Measurements from ENCODE around the gene SPPL2A.

DNA sequence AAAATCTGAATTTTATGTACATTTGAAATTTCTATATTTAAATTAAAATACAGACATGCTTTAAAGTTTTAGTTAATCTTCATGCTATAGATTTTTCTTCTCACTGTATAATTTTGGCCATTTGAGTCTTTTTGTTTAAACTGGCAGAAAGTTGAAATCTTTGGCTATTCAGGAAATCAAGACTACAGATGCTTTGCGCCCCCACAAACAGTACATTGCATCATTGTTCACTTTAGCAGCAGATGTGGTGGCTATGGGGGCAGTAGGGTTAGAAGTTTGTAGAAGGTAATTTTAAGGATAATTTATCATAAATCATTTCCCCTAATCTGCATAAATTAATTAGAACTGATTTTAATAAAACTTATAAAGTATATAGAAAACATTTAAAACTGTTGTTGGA is 20.9 kb downstream of the SPPL2A start:
- TF ChIP-seq, protein P1, sequence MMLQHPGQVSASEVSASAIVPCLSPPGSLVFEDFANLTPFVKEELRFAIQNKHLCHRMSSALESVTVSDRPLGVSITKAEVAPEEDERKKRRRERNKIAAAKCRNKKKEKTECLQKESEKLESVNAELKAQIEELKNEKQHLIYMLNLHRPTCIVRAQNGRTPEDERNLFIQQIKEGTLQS (CRISPR knock-in tag; conservative IDR thresholded peaks at IDR 0.05) = no peak
- TF ChIP-seq ZNF232 (CRISPR knock-in tag; IDR thresholded peaks at IDR 0.05) (no peak), IRF2 (CRISPR knock-in tag; IDR thresholded peaks at IDR 0.05; ENCODE audit: borderline replicate concordance, low read depth) (no peak), SP1 (CRISPR knock-in tag; conservative IDR thresholded peaks at IDR 0.05) (no peak), SMAD4 (CRISPR knock-in tag; IDR thresholded peaks at IDR 0.05) (no peak), ZBTB21 (CRISPR knock-in tag; IDR thresholded peaks at IDR 0.05; ENCODE audit: borderline replicate concordance) (no peak)
- TF ChIP-seq, protein P2, sequence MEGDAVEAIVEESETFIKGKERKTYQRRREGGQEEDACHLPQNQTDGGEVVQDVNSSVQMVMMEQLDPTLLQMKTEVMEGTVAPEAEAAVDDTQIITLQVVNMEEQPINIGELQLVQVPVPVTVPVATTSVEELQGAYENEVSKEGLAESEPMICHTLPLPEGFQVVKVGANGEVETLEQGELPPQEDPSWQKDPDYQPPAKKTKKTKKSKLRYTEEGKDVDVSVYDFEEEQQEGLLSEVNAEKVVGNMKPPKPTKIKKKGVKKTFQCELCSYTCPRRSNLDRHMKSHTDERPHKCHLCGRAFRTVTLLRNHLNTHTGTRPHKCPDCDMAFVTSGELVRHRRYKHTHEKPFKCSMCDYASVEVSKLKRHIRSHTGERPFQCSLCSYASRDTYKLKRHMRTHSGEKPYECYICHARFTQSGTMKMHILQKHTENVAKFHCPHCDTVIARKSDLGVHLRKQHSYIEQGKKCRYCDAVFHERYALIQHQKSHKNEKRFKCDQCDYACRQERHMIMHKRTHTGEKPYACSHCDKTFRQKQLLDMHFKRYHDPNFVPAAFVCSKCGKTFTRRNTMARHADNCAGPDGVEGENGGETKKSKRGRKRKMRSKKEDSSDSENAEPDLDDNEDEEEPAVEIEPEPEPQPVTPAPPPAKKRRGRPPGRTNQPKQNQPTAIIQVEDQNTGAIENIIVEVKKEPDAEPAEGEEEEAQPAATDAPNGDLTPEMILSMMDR (IDR thresholded peaks at IDR 0.05) = no peak
- TF ChIP-seq, protein P3, sequence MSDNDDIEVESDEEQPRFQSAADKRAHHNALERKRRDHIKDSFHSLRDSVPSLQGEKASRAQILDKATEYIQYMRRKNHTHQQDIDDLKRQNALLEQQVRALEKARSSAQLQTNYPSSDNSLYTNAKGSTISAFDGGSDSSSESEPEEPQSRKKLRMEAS (CRISPR knock-in tag; IDR thresholded peaks at IDR 0.05) = no peak
- TF ChIP-seq, protein P4, sequence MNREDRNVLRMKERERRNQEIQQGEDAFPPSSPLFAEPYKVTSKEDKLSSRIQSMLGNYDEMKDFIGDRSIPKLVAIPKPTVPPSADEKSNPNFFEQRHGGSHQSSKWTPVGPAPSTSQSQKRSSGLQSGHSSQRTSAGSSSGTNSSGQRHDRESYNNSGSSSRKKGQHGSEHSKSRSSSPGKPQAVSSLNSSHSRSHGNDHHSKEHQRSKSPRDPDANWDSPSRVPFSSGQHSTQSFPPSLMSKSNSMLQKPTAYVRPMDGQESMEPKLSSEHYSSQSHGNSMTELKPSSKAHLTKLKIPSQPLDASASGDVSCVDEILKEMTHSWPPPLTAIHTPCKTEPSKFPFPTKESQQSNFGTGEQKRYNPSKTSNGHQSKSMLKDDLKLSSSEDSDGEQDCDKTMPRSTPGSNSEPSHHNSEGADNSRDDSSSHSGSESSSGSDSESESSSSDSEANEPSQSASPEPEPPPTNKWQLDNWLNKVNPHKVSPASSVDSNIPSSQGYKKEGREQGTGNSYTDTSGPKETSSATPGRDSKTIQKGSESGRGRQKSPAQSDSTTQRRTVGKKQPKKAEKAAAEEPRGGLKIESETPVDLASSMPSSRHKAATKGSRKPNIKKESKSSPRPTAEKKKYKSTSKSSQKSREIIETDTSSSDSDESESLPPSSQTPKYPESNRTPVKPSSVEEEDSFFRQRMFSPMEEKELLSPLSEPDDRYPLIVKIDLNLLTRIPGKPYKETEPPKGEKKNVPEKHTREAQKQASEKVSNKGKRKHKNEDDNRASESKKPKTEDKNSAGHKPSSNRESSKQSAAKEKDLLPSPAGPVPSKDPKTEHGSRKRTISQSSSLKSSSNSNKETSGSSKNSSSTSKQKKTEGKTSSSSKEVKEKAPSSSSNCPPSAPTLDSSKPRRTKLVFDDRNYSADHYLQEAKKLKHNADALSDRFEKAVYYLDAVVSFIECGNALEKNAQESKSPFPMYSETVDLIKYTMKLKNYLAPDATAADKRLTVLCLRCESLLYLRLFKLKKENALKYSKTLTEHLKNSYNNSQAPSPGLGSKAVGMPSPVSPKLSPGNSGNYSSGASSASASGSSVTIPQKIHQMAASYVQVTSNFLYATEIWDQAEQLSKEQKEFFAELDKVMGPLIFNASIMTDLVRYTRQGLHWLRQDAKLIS (CRISPR knock-in tag; IDR thresholded peaks at IDR 0.05; ENCODE audit: borderline replicate concordance) = no peak
- TF ChIP-seq, protein P5, sequence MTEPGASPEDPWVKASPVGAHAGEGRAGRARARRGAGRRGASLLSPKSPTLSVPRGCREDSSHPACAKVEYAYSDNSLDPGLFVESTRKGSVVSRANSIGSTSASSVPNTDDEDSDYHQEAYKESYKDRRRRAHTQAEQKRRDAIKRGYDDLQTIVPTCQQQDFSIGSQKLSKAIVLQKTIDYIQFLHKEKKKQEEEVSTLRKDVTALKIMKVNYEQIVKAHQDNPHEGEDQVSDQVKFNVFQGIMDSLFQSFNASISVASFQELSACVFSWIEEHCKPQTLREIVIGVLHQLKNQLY (CRISPR knock-in tag; IDR thresholded peaks at IDR 0.05) = no peak
- TF ChIP-seq, protein P6, sequence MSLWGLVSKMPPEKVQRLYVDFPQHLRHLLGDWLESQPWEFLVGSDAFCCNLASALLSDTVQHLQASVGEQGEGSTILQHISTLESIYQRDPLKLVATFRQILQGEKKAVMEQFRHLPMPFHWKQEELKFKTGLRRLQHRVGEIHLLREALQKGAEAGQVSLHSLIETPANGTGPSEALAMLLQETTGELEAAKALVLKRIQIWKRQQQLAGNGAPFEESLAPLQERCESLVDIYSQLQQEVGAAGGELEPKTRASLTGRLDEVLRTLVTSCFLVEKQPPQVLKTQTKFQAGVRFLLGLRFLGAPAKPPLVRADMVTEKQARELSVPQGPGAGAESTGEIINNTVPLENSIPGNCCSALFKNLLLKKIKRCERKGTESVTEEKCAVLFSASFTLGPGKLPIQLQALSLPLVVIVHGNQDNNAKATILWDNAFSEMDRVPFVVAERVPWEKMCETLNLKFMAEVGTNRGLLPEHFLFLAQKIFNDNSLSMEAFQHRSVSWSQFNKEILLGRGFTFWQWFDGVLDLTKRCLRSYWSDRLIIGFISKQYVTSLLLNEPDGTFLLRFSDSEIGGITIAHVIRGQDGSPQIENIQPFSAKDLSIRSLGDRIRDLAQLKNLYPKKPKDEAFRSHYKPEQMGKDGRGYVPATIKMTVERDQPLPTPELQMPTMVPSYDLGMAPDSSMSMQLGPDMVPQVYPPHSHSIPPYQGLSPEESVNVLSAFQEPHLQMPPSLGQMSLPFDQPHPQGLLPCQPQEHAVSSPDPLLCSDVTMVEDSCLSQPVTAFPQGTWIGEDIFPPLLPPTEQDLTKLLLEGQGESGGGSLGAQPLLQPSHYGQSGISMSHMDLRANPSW (CRISPR knock-in tag; conservative IDR thresholded peaks at IDR 0.05; ENCODE audit: low read depth) = no peak
- TF ChIP-seq, protein P7, sequence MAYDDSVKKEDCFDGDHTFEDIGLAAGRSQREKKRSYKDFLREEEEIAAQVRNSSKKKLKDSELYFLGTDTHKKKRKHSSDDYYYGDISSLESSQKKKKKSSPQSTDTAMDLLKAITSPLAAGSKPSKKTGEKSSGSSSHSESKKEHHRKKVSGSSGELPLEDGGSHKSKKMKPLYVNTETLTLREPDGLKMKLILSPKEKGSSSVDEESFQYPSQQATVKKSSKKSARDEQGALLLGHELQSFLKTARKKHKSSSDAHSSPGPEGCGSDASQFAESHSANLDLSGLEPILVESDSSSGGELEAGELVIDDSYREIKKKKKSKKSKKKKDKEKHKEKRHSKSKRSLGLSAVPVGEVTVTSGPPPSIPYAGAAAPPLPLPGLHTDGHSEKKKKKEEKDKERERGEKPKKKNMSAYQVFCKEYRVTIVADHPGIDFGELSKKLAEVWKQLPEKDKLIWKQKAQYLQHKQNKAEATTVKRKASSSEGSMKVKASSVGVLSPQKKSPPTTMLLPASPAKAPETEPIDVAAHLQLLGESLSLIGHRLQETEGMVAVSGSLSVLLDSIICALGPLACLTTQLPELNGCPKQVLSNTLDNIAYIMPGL (CRISPR knock-in tag; IDR thresholded peaks at IDR 0.05) = no peak

Measured in WTC11 (cell line).